Panc1 (cell line): Measurements from ENCODE around the gene SIKE1. TPM values are rescaled to one million over a fixed set of nuclear protein-coding genes. Genes with fewer than 3 reads are reported as not detected.
"Not testable (repeated sequence)": the region's sequence is repeated elsewhere in the genome, so short reads cannot be mapped to it uniquely, and the experiment has no call there.

Experiments
- ATAC-seq: fragments of 200-7000 bp; cut with Tn5 transposase; 2 replicates; pipeline ENCODE4 v1.9.1; 2020; ENCODE audit warnings: mild to moderate bottlenecking, moderate library complexity
- BruUV-seq: library from RNA; stranded (reverse); fragments of 400-500 nt; replicated peaks from 2 replicates; lab custom pipeline; 2021; lab: Mats Ljungman, UMichigan
- CTCF ChIA-PET: fragments of 300-600 bp; sonication (Branson Sonifier 250); formaldehyde crosslinking; loops from one replicate; lab custom pipeline; 2022; ENCODE audit warnings: antibody characterized with exemption; lab: Charles Lee
- POLR2A ChIA-PET: fragments of 300-600 bp; sonication (Branson Sonifier 250); formaldehyde crosslinking; loops from one replicate; lab custom pipeline; 2022; ENCODE audit warnings: antibody characterized with exemption; lab: Charles Lee
- DNase-seq: peaks from one replicate; pipeline ENCODE4 v3.0.0-alpha.2; 2010; ENCODE audit warnings: low read depth, low spot score
- H3K27ac ChIP-seq: 2 replicates; pipeline ENCODE4 v1.5.1; 2011; ENCODE audit warnings: mild to moderate bottlenecking, low read length, inconsistent platforms
- H3K27me3 ChIP-seq: fragments of 200-500 bp; sonication (Bioruptor generic); 2 replicates; pipeline ENCODE4 v1.6.0; 2014; ENCODE audit warnings: low read length, inconsistent platforms; ENCODE audit not compliant: control insufficient read depth, insufficient read depth
- H3K36me3 ChIP-seq: fragments of 200-500 bp; sonication (Bioruptor generic); 2 replicates; pipeline ENCODE4 v1.5.1; 2014; ENCODE audit warnings: inconsistent platforms, mild to moderate bottlenecking, low read length, moderate library complexity; ENCODE audit not compliant: control insufficient read depth, insufficient read depth
- H3K4me1 ChIP-seq: 2 replicates; pipeline ENCODE4 v1.5.1; 2011; ENCODE audit warnings: inconsistent platforms, mild to moderate bottlenecking, low read length, moderate library complexity; ENCODE audit not compliant: control insufficient read depth, insufficient read depth
- H3K4me3 ChIP-seq, 2 experiments: 2 replicates each; pipeline ENCODE4 v1.5.1; 2011 to 2012; ENCODE audit warnings: low read depth in 2 of 2, low read length in 2 of 2, mild to moderate bottlenecking in 2 of 2, inconsistent platforms in 1 of 2, moderate library complexity in 1 of 2
- H3K9me3 ChIP-seq: fragments of 200-500 bp; sonication (Bioruptor generic); 2 replicates; pipeline ENCODE4 v1.5.1; 2014; ENCODE audit warnings: low read depth, mild to moderate bottlenecking, inconsistent platforms, low read length, moderate library complexity; ENCODE audit not compliant: control insufficient read depth, insufficient read depth
- CTCF ChIP-seq: fragments of 450-650 bp; IDR thresholded peaks from 2 replicates; pipeline ENCODE4 v1.5.1; 2017; ENCODE audit warnings: mild to moderate bottlenecking
- POLR2AphosphoS5 ChIP-seq: IDR thresholded peaks from 2 replicates; pipeline ENCODE4 v1.6.1; 2012; ENCODE audit warnings: mild to moderate bottlenecking, low read depth, low read length, moderate library complexity
- REST ChIP-seq, 2 experiments: IDR thresholded peaks; 2 replicates each; pipeline ENCODE4 v1.6.1; 2011 to 2012; ENCODE audit warnings: low read depth in 2 of 2, control low read depth in 1 of 2, low read length in 1 of 2, mild to moderate bottlenecking in 1 of 2, moderate library complexity in 1 of 2; ENCODE audit not compliant: insufficient read depth in 1 of 2
- SIN3A ChIP-seq: IDR thresholded peaks from 2 replicates; pipeline ENCODE4 v1.6.1; 2012; ENCODE audit warnings: low read depth, mild to moderate bottlenecking, low read length, moderate library complexity, borderline replicate concordance; ENCODE audit not compliant: insufficient read depth
- TCF7L2 ChIP-seq: IDR thresholded peaks from 2 replicates; pipeline ENCODE4 v1.6.1; 2011; ENCODE audit warnings: mild to moderate bottlenecking, low read depth, low read length, inconsistent platforms
- in situ Hi-C: cut with HindIII; loops from 2 replicates; pipeline ENCODE4 v1.10.0; 2016; ENCODE audit warnings: low sequenced_read_pairs, low pct_unique_long_range_greater_than_20kb
- intact Hi-C: fragments of 100-400 bp; cut with micrococcal nuclease; formaldehyde crosslinking; loops from one replicate; pipeline ENCODE4 v1.10.0; 2022; ENCODE audit not compliant: unreplicated experiment
- total RNA-seq: library from RNA; stranded (reverse); gene quantifications from one replicate; pipeline ENCODE4 v1.2.1, GENCODE V29; 2021; ENCODE audit not compliant: unreplicated experiment

The SIKE1 gene
- total RNA-seq, 1 experiment from 2014 or later: 29.7 TPM

GRCh38 chr1:114820392-114820791 is 39.9 kb upstream of the SIKE1 start:
- in situ Hi-C loops (no loop called here), intact Hi-C loops (no loop called here)
- DNase-seq: no peak
- no peaks in the 10 kb centered on the region for H3K36me3 ChIP-seq
- no peaks in the 10 kb centered on the region for H3K4me1 ChIP-seq
- CTCF ChIA-PET: no interaction called here
- POLR2A ChIA-PET: no interaction called here
- no peak for ATAC-seq
- no TSS peak for BruUV-seq
- no peaks in the 10 kb centered on the region for H3K9me3 ChIP-seq
- H3K4me3 ChIP-seq: no peak overlapping the region
- TF ChIP-seq POLR2AphosphoS5 (no peak), SIN3A (no peak), CTCF (no peak), REST (IDR thresholded peaks at IDR 0.05; ENCODE audit: insufficient read depth in 1 of 2, low read depth in 2 of 2, low read length in 1 of 2) (no peak), TCF7L2 (no peak)
- no peak overlapping the region for H3K27ac ChIP-seq
- no peaks in the 10 kb centered on the region for H3K27me3 ChIP-seq

- no peaks in the 10 kb centered on the region for H3K27me3 ChIP-seq
- H3K4me1 ChIP-seq: no peaks in the 10 kb centered on the region
- ChIA-PET CTCF (no interaction called here), POLR2A (no interaction called here)
- BruUV-seq: no TSS peak
- no peaks in the 10 kb centered on the region for H3K9me3 ChIP-seq
- in situ Hi-C loops: no loop called here
- TF ChIP-seq CTCF (no peak), POLR2AphosphoS5 (no peak), REST (IDR thresholded peaks at IDR 0.05; ENCODE audit: insufficient read depth in 1 of 2, low read depth in 2 of 2, low read length in 1 of 2) (no peak), SIN3A (no peak), TCF7L2 (no peak)
- DNase-seq (no peak), ATAC-seq (no peak)
- no peak overlapping the region for H3K4me3 ChIP-seq
- intact Hi-C loops: no loop called here
- no peak overlapping the region for H3K27ac ChIP-seq
- H3K36me3 ChIP-seq: no peaks in the 10 kb centered on the region
These were observed 39.4 kb upstream of the SIKE1 start for GRCh38 chr1:114819869-114820268.

GRCh38 chr1:114804449-114804848 is 24.0 kb upstream of the SIKE1 start:
- H3K4me1 ChIP-seq, ATAC-seq, CTCF ChIA-PET, H3K9me3 ChIP-seq, DNase-seq, intact Hi-C loops, in situ Hi-C loops, H3K36me3 ChIP-seq, H3K27ac ChIP-seq, POLR2A ChIA-PET, BruUV-seq, H3K4me3 ChIP-seq, H3K27me3 ChIP-seq: not testable (repeated sequence)
